ENCODE measurements around the gene TAF4. TPM values are rescaled to one million over a fixed set of nuclear protein-coding genes. Genes with fewer than 3 reads are reported as not detected.

Gene TAF4
- total RNA-seq, 1 donor from 2014 or later: 28.1 TPM

DNA sequence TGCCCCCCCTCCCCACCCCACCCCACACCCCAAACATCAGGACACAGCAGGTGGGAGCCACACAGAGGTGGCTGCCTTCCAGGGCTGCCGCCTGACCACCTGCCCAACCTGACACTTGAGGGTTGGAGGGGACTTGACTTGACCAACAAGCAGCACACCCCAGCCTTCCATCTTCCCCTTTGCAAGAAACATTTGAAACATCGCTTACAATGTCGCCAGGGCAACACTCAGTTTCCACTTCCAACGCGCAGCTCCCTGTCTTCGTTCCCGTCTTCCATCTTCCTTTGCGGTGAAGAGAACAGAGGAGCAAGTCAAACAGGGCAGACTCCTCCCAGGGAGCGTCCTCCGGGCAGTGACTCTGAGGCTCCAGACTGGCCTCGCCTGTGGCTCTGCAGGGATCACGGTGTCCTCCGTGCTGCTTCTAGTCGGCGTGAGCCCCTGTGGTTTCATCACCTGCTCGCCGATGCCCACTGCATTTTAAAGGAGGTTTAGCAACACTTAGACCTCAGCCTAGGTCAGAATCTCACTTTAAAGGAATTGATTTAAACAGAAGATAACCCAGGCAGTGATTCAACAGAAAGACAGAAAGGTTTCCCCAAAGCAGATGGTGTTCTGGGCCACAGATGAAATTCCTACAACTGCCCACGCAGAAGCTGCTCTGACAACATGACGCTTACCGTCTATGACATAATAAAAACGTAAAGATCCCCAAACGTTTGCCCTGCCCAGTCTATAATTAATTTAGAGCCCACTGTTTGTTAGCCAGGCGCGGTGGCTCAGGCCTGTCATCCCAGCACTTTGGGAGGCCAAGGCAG, 130.8 kb downstream of the TAF4 start:
- H3K27me3 Mint-ChIP-seq (ENCODE audit: low read depth): no peaks in the 10 kb centered on the region
- no peaks in the 10 kb centered on the region for H3K4me1 Mint-ChIP-seq
- H3K4me3 Mint-ChIP-seq: no peak overlapping the region
- no peak overlapping the region for H3K27ac Mint-ChIP-seq
- H3K36me3 Mint-ChIP-seq: no peaks in the 10 kb centered on the region
- no peak for DNase-seq (ENCODE audit: low spot score in 2 of 2, unreplicated experiment in 2 of 2)
- no peaks in the 10 kb centered on the region for H3K9me3 Mint-ChIP-seq
- TF ChIP-seq, protein P1, sequence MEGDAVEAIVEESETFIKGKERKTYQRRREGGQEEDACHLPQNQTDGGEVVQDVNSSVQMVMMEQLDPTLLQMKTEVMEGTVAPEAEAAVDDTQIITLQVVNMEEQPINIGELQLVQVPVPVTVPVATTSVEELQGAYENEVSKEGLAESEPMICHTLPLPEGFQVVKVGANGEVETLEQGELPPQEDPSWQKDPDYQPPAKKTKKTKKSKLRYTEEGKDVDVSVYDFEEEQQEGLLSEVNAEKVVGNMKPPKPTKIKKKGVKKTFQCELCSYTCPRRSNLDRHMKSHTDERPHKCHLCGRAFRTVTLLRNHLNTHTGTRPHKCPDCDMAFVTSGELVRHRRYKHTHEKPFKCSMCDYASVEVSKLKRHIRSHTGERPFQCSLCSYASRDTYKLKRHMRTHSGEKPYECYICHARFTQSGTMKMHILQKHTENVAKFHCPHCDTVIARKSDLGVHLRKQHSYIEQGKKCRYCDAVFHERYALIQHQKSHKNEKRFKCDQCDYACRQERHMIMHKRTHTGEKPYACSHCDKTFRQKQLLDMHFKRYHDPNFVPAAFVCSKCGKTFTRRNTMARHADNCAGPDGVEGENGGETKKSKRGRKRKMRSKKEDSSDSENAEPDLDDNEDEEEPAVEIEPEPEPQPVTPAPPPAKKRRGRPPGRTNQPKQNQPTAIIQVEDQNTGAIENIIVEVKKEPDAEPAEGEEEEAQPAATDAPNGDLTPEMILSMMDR (IDR thresholded peaks at IDR 0.05; ENCODE audit: unreplicated experiment): no peak

DNA sequence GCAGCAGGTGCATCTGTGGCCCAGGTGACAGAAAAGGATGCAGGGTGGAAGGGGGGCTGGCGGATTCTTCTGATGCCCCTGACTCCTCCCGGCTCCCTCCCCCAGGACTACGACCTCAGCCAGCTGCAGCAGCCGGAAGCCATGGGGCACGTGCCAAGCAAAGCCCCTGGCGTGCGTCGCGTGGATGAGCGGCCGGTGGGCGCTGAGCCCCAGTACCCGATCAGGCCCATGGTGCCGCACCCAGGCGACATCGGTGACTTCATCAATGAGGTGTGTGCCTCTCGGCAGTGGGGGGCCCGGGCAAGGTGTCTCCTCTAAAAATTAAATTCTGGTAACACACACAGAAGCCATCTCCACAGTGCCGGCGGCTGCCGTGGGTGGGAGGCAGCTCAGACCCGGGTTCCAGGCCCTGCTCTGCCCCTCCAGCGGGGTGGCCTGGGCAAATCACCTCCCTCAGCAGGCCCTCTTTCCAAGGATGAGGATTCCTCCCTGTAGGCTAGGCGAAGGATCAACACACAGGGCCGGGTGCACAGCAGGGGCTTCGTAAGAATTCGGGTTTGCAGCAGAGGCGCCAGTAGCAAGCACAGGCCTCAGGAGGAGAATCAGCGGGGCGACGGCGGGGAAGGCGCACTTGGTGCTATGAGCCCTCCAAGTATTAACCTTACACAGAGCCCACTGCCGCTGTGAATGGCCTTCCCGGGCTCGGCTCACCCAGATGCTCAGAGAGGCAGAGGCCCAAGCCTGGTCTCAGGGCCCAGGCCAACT, 131.5 kb downstream of the TAF4 start:
- H3K4me1 Mint-ChIP-seq: no peaks in the 10 kb centered on the region
- DNase-seq (ENCODE audit: low spot score in 2 of 2, unreplicated experiment in 2 of 2): no peak
- H3K27ac Mint-ChIP-seq: no peak overlapping the region
- H3K9me3 Mint-ChIP-seq: no peaks in the 10 kb centered on the region
- TF ChIP-seq, protein P1 (IDR thresholded peaks at IDR 0.05; ENCODE audit: unreplicated experiment): no peak
- no peak overlapping the region for H3K4me3 Mint-ChIP-seq
- H3K27me3 Mint-ChIP-seq (ENCODE audit: low read depth): no peaks in the 10 kb centered on the region
- no peaks in the 10 kb centered on the region for H3K36me3 Mint-ChIP-seq

DNA sequence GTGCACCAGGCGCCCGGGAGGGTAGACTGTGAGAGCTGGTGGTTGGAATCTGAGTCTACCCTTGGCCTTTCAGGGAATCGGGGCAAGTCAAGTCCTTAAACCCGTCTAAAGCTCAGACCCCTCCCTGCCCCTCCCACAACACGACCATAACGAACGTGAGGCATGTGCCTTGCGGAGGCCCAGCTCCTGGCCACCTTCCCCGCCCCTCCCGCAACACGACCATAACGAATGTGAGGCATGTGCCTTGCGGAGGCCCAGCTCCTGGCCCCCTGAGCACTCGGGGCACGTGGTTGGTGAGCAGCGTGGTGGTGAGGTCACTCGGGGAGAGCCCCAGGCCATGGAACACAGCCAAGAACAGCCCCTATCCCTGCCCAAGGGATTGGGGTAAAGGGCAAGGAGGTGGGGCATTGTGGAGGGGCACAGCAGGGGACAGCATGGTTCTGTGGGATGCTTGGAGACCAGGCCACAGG, 132.2 kb downstream of the TAF4 start:
- TF ChIP-seq, protein P1 (IDR thresholded peaks at IDR 0.05; ENCODE audit: unreplicated experiment): no peak
- Mint-ChIP-seq H3K4me3 (no peak overlapping the region), H3K27ac (no peak overlapping the region), H3K36me3 (no peaks in the 10 kb centered on the region), H3K27me3 (ENCODE audit: low read depth) (no peaks in the 10 kb centered on the region), H3K4me1 (no peaks in the 10 kb centered on the region), H3K9me3 (no peaks in the 10 kb centered on the region)
- no peak for DNase-seq (ENCODE audit: low spot score in 2 of 2, unreplicated experiment in 2 of 2)

DNA sequence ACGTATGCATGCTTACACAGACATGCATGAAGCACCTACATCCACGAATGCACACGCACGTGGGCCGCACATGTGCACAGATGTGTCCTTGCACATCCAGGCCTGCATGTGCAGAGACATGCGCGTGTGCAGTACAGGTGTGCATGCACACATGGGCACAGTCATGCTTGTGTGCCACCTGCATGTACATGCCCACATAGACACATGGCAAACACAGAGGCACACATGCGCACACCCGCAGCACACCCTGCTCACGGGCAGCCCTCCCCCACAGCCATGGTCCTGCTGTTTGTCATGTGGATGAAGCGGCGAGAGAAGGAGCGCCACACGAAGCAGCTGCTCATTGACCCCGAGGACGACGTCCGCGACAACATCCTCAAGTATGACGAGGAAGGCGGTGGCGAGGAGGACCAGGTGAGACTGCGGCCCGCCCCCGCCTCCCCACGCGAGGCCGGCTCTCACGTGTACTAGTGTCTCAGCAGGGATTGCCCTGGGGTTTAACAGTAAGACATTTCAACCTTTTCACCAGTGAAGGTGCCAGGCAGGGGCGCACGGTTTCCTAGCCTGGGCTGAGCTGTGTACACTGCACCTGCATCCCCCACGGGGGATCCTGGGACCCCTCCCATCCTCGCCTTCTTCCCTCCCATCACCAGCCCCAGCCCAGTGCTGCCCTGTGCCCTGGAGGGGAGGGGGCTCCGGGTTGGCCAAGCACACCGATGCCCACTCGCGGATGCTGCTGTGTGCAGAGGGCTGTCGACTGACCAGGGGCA, 132.8 kb downstream of the TAF4 start:
- Mint-ChIP-seq H3K4me3 (no peak overlapping the region), H3K27ac (no peak overlapping the region)
- DNase-seq (ENCODE audit: low spot score in 2 of 2, unreplicated experiment in 2 of 2): peak in 1 of 2 experiments; percentile 20

DNA sequence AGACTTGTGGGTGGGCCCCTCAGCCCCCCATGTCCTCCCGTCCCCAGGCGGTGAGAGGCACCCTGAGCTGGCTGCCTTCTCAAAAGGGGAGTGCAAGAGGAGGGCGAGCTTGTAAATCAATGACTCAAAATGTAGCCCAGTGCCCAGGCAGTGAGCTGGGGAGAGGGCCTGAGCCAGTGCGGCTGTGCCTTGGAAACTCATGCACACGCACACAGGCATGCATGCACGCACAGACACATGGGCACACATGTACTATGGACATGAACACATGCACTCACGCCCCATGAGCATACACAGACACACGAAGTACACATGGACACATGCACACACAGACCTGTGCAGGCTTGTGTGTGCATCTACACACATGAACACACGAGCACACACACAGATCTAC, 133.5 kb downstream of the TAF4 start:
- TF ChIP-seq, protein P1 (IDR thresholded peaks at IDR 0.05; ENCODE audit: unreplicated experiment): no peak
- H3K4me3 Mint-ChIP-seq: no peak overlapping the region
- H3K4me1 Mint-ChIP-seq: no peaks in the 10 kb centered on the region
- DNase-seq (ENCODE audit: low spot score in 2 of 2, unreplicated experiment in 2 of 2): peak in 1 of 2 experiments; percentile 15
- H3K27me3 Mint-ChIP-seq (ENCODE audit: low read depth): no peaks in the 10 kb centered on the region
- H3K36me3 Mint-ChIP-seq: no peaks in the 10 kb centered on the region
- no peaks in the 10 kb centered on the region for H3K9me3 Mint-ChIP-seq
- no peak overlapping the region for H3K27ac Mint-ChIP-seq

More for the DNA sequence above, 132.8 kb downstream of the TAF4 start:
- H3K4me1 Mint-ChIP-seq: no peaks in the 10 kb centered on the region
- no peaks in the 10 kb centered on the region for H3K9me3 Mint-ChIP-seq
- no peaks in the 10 kb centered on the region for H3K36me3 Mint-ChIP-seq
- no peaks in the 10 kb centered on the region for H3K27me3 Mint-ChIP-seq (ENCODE audit: low read depth)
- TF ChIP-seq, protein P1 (IDR thresholded peaks at IDR 0.05; ENCODE audit: unreplicated experiment): no peak
